Calu3 (cell line): ENCODE measurements around the gene MTREX. TPM values are rescaled to one million over a fixed set of nuclear protein-coding genes. Genes with fewer than 3 reads are reported as not detected.

Source experiments
- Bru-seq: library from RNA; stranded (reverse); fragments of 400-500 nt; gene quantifications from one replicate; lab custom pipeline; 2021; lab: Mats Ljungman, UMichigan
- BruChase-seq, 2 experiments: library from RNA; stranded (reverse); fragments of 400-500 nt; gene quantifications; one replicate each; lab custom pipeline; 2021; lab: Mats Ljungman, UMichigan
- BruUV-seq: library from RNA; stranded (reverse); fragments of 400-500 nt; replicated peaks from 2 replicates; lab custom pipeline; 2021; lab: Mats Ljungman, UMichigan
- CTCF ChIA-PET: fragments of 300-600 bp; sonication (Branson Sonifier 250); formaldehyde crosslinking; loops from one replicate; lab custom pipeline; 2022; ENCODE audit warnings: antibody characterized with exemption; lab: Charles Lee
- DNase-seq: peaks from one replicate; pipeline ENCODE4 v3.0.0; 2022
- H3K27ac Mint-ChIP-seq: one replicate; pipeline ENCODE4 v1.8.0; 2022; ENCODE audit warnings: mixed read lengths; ENCODE audit not compliant: unreplicated experiment
- H3K27me3 Mint-ChIP-seq: one replicate; pipeline ENCODE4 v1.8.0; 2022; ENCODE audit warnings: mixed read lengths; ENCODE audit not compliant: unreplicated experiment
- H3K36me3 Mint-ChIP-seq: one replicate; pipeline ENCODE4 v1.8.0; 2022; ENCODE audit warnings: mild to moderate bottlenecking, moderate library complexity, mixed read lengths; ENCODE audit not compliant: insufficient read depth, unreplicated experiment
- H3K4me1 Mint-ChIP-seq: one replicate; pipeline ENCODE4 v1.8.0; 2022; ENCODE audit warnings: mild to moderate bottlenecking, low read depth, mixed read lengths; ENCODE audit not compliant: unreplicated experiment
- H3K4me3 Mint-ChIP-seq: one replicate; pipeline ENCODE4 v1.8.0; 2022; ENCODE audit warnings: mild to moderate bottlenecking, low read depth, moderate library complexity, mixed read lengths; ENCODE audit not compliant: unreplicated experiment
- H3K9me3 Mint-ChIP-seq: one replicate; pipeline ENCODE4 v1.8.0; 2022; ENCODE audit warnings: low read depth, mixed read lengths; ENCODE audit not compliant: unreplicated experiment
- CTCF ChIP-seq: fragments of 200-600 bp; IDR thresholded peaks from one replicate; pipeline ENCODE4 v1.8.0; 2022; ENCODE audit warnings: antibody characterized with exemption; ENCODE audit not compliant: unreplicated experiment
- intact Hi-C: fragments of 100-400 bp; cut with micrococcal nuclease; formaldehyde crosslinking; loops from one replicate; pipeline ENCODE4 v1.10.0; 2022; ENCODE audit not compliant: unreplicated experiment
- long read RNA-seq: library from polyadenylated mRNA; stranded (forward); transcript quantifications from one replicate; pipeline ENCODE4 v2.0.0, GENCODE V29; 2022
- total RNA-seq: library from RNA; stranded (reverse); gene quantifications from 2 replicates; pipeline ENCODE4 v1.2.3, GENCODE V29; 2022

The MTREX gene
- total RNA-seq: 73.9 and 79.0 TPM in 2 replicates
- percentile 89 among the genes with signal in this experiment for Bru-seq, nascent RNA
- percentile 82 among the genes with signal in this experiment for BruChase-seq, experiment 1, labeled RNA remaining after a 6-hour chase
- percentile 74 among the genes with signal in this experiment for BruChase-seq, experiment 2, labeled RNA remaining after a 2-hour chase
- long read RNA-seq, full-length matches to known transcripts: 35 of 46 reads
- long read RNA-seq, partial matches to known transcripts: 7 of 46 reads
- long read RNA-seq, other reads (novel, unspliced or antisense): 4 of 46 reads

GRCh38 chr5:55307383-55308253 lies at the start of gene MTREX, which contains the start of gene DHX29:
TSS of gene MTREX (plus strand) at chr5:55307989. CDS start at chr5:55308014, 25 bp downstream.
TSS of gene DHX29 (minus strand) at chr5:55307694. CDS start at chr5:55307573, 121 bp downstream.
- intact Hi-C loops: loop anchor here (5.0 kb wide), 2 partner anchors 75 to 130 kb away; partner anchors contain the start of gene CCNO
- Mint-ChIP-seq H3K27me3 (no peaks in the 10 kb centered on the region), H3K9me3 (no peaks in the 10 kb centered on the region), H3K27ac (no peak within 1 kb of the TSS), H3K36me3 (no peaks in the 10 kb centered on the region), H3K4me3 (no peak within 1 kb of the TSS), H3K4me1 (peaks cover 22% of the 10 kb centered on the region)
- TF ChIP-seq CTCF: no peak
- no TSS peak for BruUV-seq
- CTCF ChIA-PET: interaction anchor here (0.7 to 1.8 kb wide), 6 partner anchors 67 to 1612 kb away, joined by 3 to 4 read pairs (median 3); partner anchors contain the start of gene MCIDAS
- peak; percentile 90 for DNase-seq

GRCh38 chr5:55258339-55258738 lies 49.5 kb upstream of the MTREX start:
- Mint-ChIP-seq H3K27me3 (no peaks in the 10 kb centered on the region), H3K9me3 (no peaks in the 10 kb centered on the region), H3K36me3 (peaks cover 13% of the 10 kb centered on the region), H3K4me3 (no peak overlapping the region), H3K27ac (no peak overlapping the region), H3K4me1 (no peaks in the 10 kb centered on the region)
- CTCF ChIA-PET: no interaction called here
- BruUV-seq: no TSS peak
- intact Hi-C loops: no loop called here
- no peak for TF ChIP-seq CTCF
- no peak for DNase-seq

GRCh38 chr5:55276771-55277170 lies 31.0 kb upstream of the MTREX start:
- Mint-ChIP-seq H3K27me3 (no peaks in the 10 kb centered on the region), H3K9me3 (no peaks in the 10 kb centered on the region), H3K4me1 (no peaks in the 10 kb centered on the region), H3K27ac (no peak overlapping the region), H3K36me3 (peaks cover 25% of the 10 kb centered on the region), H3K4me3 (no peak overlapping the region)
- TF ChIP-seq CTCF: no peak
- DNase-seq: no peak
- intact Hi-C loops: no loop called here
- BruUV-seq: no TSS peak
- CTCF ChIA-PET: no interaction called here

GRCh38 chr5:55278778-55279177 lies 29.0 kb upstream of the MTREX start:
- H3K27ac Mint-ChIP-seq: no peak overlapping the region
- BruUV-seq: no TSS peak
- CTCF ChIA-PET: no interaction called here
- no peak for TF ChIP-seq CTCF
- H3K27me3 Mint-ChIP-seq: no peaks in the 10 kb centered on the region
- no peaks in the 10 kb centered on the region for H3K4me1 Mint-ChIP-seq
- intact Hi-C loops: no loop called here
- peaks cover 22% of the 10 kb centered on the region for H3K36me3 Mint-ChIP-seq
- no peaks in the 10 kb centered on the region for H3K9me3 Mint-ChIP-seq
- no peak for DNase-seq
- no peak overlapping the region for H3K4me3 Mint-ChIP-seq
